DND-41 (cell line): ENCODE results near the gene FOXO3.

ENCODE experiments used
- CTCF ChIP-seq: IDR thresholded peaks from 2 replicates; pipeline ENCODE4 v1.5.1; 2012; ENCODE audit warnings: borderline replicate concordance, low read length, moderate library complexity, mild to moderate bottlenecking; ENCODE audit not compliant: poor library complexity, severe bottlenecking; ENCODE audit errors: extremely low read depth
- EZH2 ChIP-seq: IDR thresholded peaks from 3 replicates; pipeline ENCODE4 v1.6.1; 2012; ENCODE audit warnings: borderline replicate concordance, low read depth, mild to moderate bottlenecking, moderate library complexity, low read length, inconsistent platforms; ENCODE audit not compliant: severe bottlenecking

- TF ChIP-seq CTCF (no peak), EZH2 (no peak)
These were observed 129.8 kb downstream of the FOXO3 start for GRCh38 chr6:108690326-108691049.
